ENCODE data around the gene NACC2.

- TF ChIP-seq CTCF (IDR thresholded peaks at IDR 0.05): no peak
- no peak for TF ChIP-seq TCF7L2 (IDR thresholded peaks at IDR 0.05; ENCODE audit: low read depth, low read length)
Measured at GRCh38 chr9:135976944-135977343, 118.1 kb downstream of the NACC2 start.
